Smooth muscle cell (in vitro differentiated cells): ENCODE measurements around the gene NRN1. TPM values are rescaled to one million over a fixed set of nuclear protein-coding genes. Genes with fewer than 3 reads are reported as not detected.
"Not testable (repeated sequence)": the region's sequence is repeated elsewhere in the genome, so short reads cannot be mapped to it uniquely, and the experiment has no call there.

ENCODE experiments used
- DNase-seq: peaks from one replicate; lab custom pipeline; 2025; ENCODE audit not compliant: unreplicated experiment; lab: John Stamatoyannopoulos, UW
- H2AFZ ChIP-seq: fragments of 200-600 bp; sonication (generic); 2 replicates; pipeline ENCODE4 v1.6.0; 2016; ENCODE audit warnings: antibody characterized with exemption, low read depth, mild to moderate bottlenecking
- H3F3A ChIP-seq: fragments of 200-600 bp; sonication (generic); 2 replicates; pipeline ENCODE4 v1.6.0; 2017; ENCODE audit warnings: antibody characterized with exemption, low read depth
- H3K27ac ChIP-seq: fragments of 200-600 bp; sonication (generic); 2 replicates; pipeline ENCODE4 v1.5.1; 2016; ENCODE audit warnings: low read depth, mild to moderate bottlenecking
- H3K27me3 ChIP-seq: fragments of 200-600 bp; sonication (generic); 2 replicates; pipeline ENCODE4 v1.6.1; 2016; ENCODE audit warnings: low read depth, mild to moderate bottlenecking
- H3K36me3 ChIP-seq: fragments of 200-600 bp; sonication (generic); 2 replicates; pipeline ENCODE4 v1.5.1; 2016; ENCODE audit warnings: low read depth
- H3K4me1 ChIP-seq: fragments of 200-600 bp; sonication (generic); 2 replicates; pipeline ENCODE4 v1.5.1; 2016; ENCODE audit warnings: low read depth
- H3K4me2 ChIP-seq: fragments of 200-600 bp; sonication (generic); 2 replicates; pipeline ENCODE4 v1.6.0; 2016; ENCODE audit warnings: mild to moderate bottlenecking
- H3K4me3 ChIP-seq: fragments of 200-600 bp; sonication (generic); 2 replicates; pipeline ENCODE4 v1.5.1; 2016; ENCODE audit warnings: mild to moderate bottlenecking
- H3K79me2 ChIP-seq: fragments of 200-600 bp; sonication (generic); 2 replicates; pipeline ENCODE4 v1.6.0; 2016; ENCODE audit warnings: low read depth, mild to moderate bottlenecking
- H3K9ac ChIP-seq: fragments of 200-600 bp; sonication (generic); 2 replicates; pipeline ENCODE4 v1.6.0; 2016; ENCODE audit warnings: low read depth
- H3K9me3 ChIP-seq: fragments of 200-600 bp; sonication (generic); replicated peaks from 2 replicates; pipeline ENCODE4 v1.5.1; 2016; ENCODE audit warnings: low read depth
- H4K20me1 ChIP-seq: fragments of 200-600 bp; sonication (generic); 2 replicates; pipeline ENCODE4 v1.6.0; 2016; ENCODE audit warnings: low read depth
- CTCF ChIP-seq: fragments of 200-600 bp; sonication (generic); IDR thresholded peaks from 2 replicates; pipeline ENCODE4 v1.5.1; 2017; ENCODE audit warnings: borderline replicate concordance, mild to moderate bottlenecking, antibody characterized with exemption; ENCODE audit not compliant: insufficient read depth, poor library complexity, severe bottlenecking
- WGBS: methylation state at CpG from one replicate; pipeline ENCODE4 v1.1.7; 2016; ENCODE audit warnings: low lambda C conversion rate; 5-methylcytosine and 5-hydroxymethylcytosine counted together
- polyA plus RNA-seq: library from polyadenylated mRNA; unstranded; fragments of >200 nt; fragmentation: Nextera tagmentation; extraction: Ambion mirVana; gene quantifications from 2 replicates; pipeline ENCODE4 v1.2.1, GENCODE V29; 2016
- total RNA-seq: library from RNA; depleted of rRNA; stranded (reverse); fragments of >200 nt; gene quantifications from 2 replicates; pipeline ENCODE4 v1.2.3, GENCODE V29; 2014

Gene NRN1
- total and polyA plus RNA-seq, 2 experiments from 2014 or later: 0.27 TPM; not detected in 1

GRCh38 chr6:5976811-5977210 is 29.9 kb downstream of the NRN1 start:
- no peak for TF ChIP-seq CTCF
- Histone ChIP-seq H3K4me3 (no peak overlapping the region), H2AFZ (no peak overlapping the region), H3F3A (no peaks in the 10 kb centered on the region), H3K4me2 (no peak overlapping the region), H3K9ac (no peak overlapping the region), H3K79me2 (no peaks in the 10 kb centered on the region), H3K9me3 (no peaks in the 10 kb centered on the region), H3K27me3 (peaks cover 7% of the 10 kb centered on the region), H3K4me1 (no peaks in the 10 kb centered on the region), H3K36me3 (no peaks in the 10 kb centered on the region), H3K27ac (no peak overlapping the region), H4K20me1 (no peaks in the 10 kb centered on the region)
- 70% methylated on average over 3 of the region's 3 CpGs for WGBS
- no peak for DNase-seq

- Histone ChIP-seq H2AFZ (no peak overlapping the region), H3K79me2 (no peaks in the 10 kb centered on the region), H3K4me3 (no peak overlapping the region), H3K4me1 (no peaks in the 10 kb centered on the region), H3K27me3 (no peaks in the 10 kb centered on the region), H3K27ac (no peak overlapping the region), H3K9ac (no peak overlapping the region), H3K36me3 (no peaks in the 10 kb centered on the region), H4K20me1 (no peaks in the 10 kb centered on the region), H3F3A (no peaks in the 10 kb centered on the region), H3K4me2 (no peak overlapping the region), H3K9me3 (no peaks in the 10 kb centered on the region)
- no peak for TF ChIP-seq CTCF
- DNase-seq: no peak
- WGBS: 56% methylated on average over 11 of the region's 11 CpGs
Measured at GRCh38 chr6:5968817-5969734, 37.6 kb downstream of the NRN1 start.

GRCh38 chr6:5968036-5968435 is 38.7 kb downstream of the NRN1 start:
- H3K4me1 ChIP-seq, H3F3A ChIP-seq, H3K27ac ChIP-seq, H3K4me2 ChIP-seq, H3K27me3 ChIP-seq, H4K20me1 ChIP-seq, H3K79me2 ChIP-seq, H3K9me3 ChIP-seq, H2AFZ ChIP-seq, DNase-seq, H3K36me3 ChIP-seq, H3K9ac ChIP-seq, H3K4me3 ChIP-seq: not testable (repeated sequence)
- 72% methylated on average over 3 of the region's 3 CpGs for WGBS

- DNase-seq: no peak
- WGBS: 50% methylated on average over 1 of the region's 1 CpG
- H3K4me3 ChIP-seq: no peak overlapping the region
Measured at GRCh38 chr6:5967594-5967993, 39.1 kb downstream of the NRN1 start.

More at GRCh38 chr6:5967594-5967993, 39.1 kb downstream of the NRN1 start:
- Histone ChIP-seq H3K9ac (no peak overlapping the region), H3K27ac (no peak overlapping the region), H3K4me1 (no peaks in the 10 kb centered on the region), H3K79me2 (no peaks in the 10 kb centered on the region), H3F3A (no peaks in the 10 kb centered on the region), H3K27me3 (no peaks in the 10 kb centered on the region), H3K36me3 (no peaks in the 10 kb centered on the region), H3K9me3 (no peaks in the 10 kb centered on the region), H4K20me1 (no peaks in the 10 kb centered on the region), H2AFZ (no peak overlapping the region), H3K4me2 (no peak overlapping the region)
- no peak for TF ChIP-seq CTCF
